Ovary (tissue), 3 donors: ENCODE measurements around the gene ZNF202.

Experiments used
- EP300 ChIP-seq: sonication (generic); formaldehyde crosslinking; IDR thresholded peaks from one replicate; pipeline ENCODE4 v1.6.1; 2017; ENCODE audit warnings: antibody characterized with exemption
- POLR2A ChIP-seq: fragments of 450-650 bp; IDR thresholded peaks from one replicate; pipeline ENCODE4 v1.6.1; 2017; ENCODE audit warnings: antibody characterized with exemption, mild to moderate bottlenecking, moderate library complexity
- TF ChIP-seq, protein P1 (sequence below), 3 donors: fragments of 450-650 bp in 2 of 3; fragments of 200-600 bp in 1 of 3; IDR thresholded peaks; one replicate each; pipeline versions ENCODE4 v1.5.1 to v1.8.0; 2016 to 2022; ENCODE audit warnings: antibody characterized with exemption in 3 of 3, mild to moderate bottlenecking in 1 of 3
- donor health status: DM: no; HTN: no; CAD: no.

- TF ChIP-seq, protein P1, sequence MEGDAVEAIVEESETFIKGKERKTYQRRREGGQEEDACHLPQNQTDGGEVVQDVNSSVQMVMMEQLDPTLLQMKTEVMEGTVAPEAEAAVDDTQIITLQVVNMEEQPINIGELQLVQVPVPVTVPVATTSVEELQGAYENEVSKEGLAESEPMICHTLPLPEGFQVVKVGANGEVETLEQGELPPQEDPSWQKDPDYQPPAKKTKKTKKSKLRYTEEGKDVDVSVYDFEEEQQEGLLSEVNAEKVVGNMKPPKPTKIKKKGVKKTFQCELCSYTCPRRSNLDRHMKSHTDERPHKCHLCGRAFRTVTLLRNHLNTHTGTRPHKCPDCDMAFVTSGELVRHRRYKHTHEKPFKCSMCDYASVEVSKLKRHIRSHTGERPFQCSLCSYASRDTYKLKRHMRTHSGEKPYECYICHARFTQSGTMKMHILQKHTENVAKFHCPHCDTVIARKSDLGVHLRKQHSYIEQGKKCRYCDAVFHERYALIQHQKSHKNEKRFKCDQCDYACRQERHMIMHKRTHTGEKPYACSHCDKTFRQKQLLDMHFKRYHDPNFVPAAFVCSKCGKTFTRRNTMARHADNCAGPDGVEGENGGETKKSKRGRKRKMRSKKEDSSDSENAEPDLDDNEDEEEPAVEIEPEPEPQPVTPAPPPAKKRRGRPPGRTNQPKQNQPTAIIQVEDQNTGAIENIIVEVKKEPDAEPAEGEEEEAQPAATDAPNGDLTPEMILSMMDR (IDR thresholded peaks at IDR 0.05) = no peak
- TF ChIP-seq EP300 = no peak
- no peak for TF ChIP-seq POLR2A
These were observed 15.3 kb downstream of the ZNF202 start for GRCh38 chr11:123725995-123726655.
